Measurements from ENCODE around the gene RDH8.
A peak's percentile ranks its signal among the peaks of the same experiment; 100 is the strongest.

Gene RDH8

DNA sequence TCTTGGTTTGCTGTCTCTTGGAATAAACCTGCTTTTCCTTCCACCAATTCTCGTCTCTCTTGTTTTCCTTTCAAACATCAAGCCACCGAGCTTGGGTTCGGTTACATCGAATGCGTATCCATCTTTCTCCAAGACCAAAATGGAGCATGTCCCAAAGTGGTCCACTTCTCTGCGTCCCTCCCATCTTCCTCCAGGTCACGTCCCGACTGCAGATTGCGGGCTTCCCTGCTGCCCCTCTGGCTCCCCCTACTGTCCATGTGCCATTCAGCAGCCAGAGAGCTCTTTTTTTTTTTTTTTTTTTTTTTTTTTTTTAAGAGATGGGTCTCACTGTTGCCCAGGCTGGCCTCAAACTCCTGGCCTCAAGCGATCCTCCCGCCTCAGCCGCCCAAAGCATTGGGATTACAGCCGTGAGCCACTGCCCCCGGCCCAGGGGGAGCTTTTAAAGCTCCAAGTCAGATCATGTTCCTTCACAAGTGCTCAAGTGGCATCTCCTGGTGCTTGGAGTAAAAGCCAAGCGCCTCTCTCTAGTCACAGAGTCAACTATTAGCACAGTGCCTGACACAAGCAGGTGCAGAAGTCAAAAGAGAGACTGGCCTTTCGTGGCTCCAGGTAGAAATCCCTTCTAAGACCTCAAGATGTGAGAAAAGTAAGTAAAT is 13.0 kb upstream of the RDH8 start:
- DNase-seq, result peak; percentile 66
- Histone ChIP-seq H4K8ac (ENCODE audit: low read length) (no peak overlapping the region), H3K9ac (ENCODE audit: low read length) (no peak overlapping the region), H2BK5ac (ENCODE audit: low read depth, low read length, poor library complexity, severe bottlenecking) (no peak overlapping the region), H3K9me3 (ENCODE audit: control insufficient read depth, low read length) (no peaks in the 10 kb centered on the region), H4K91ac (ENCODE audit: low read length) (no peak overlapping the region), H2AFZ (ENCODE audit: low read depth, low read length) (no peak overlapping the region), H3K4me3 (ENCODE audit: insufficient read depth in 1 of 2, low read depth in 1 of 2, low read length in 2 of 2) (no peak overlapping the region), H3K79me1 (replicated peaks; ENCODE audit: low read length, poor library complexity, severe bottlenecking) (no peaks in the 10 kb centered on the region), H3K4ac (ENCODE audit: low read depth in 1 of 2, low read length in 2 of 2) (no peak overlapping the region), H2BK15ac (ENCODE audit: low read depth, poor library complexity, severe bottlenecking) (no peak overlapping the region), H2BK12ac (ENCODE audit: low read length in 2 of 2) (no peak overlapping the region), H2BK120ac (ENCODE audit: low read depth, low read length) (no peak overlapping the region), H3K4me1 (ENCODE audit: control insufficient read depth, insufficient read depth, low read depth, low read length) (no peaks in the 10 kb centered on the region), H3K23ac (ENCODE audit: low read length in 2 of 2) (no peak overlapping the region), H3K36me3 (ENCODE audit: control insufficient read depth in 1 of 2, insufficient read depth in 2 of 2, low read depth in 1 of 2, low read length in 2 of 2) (peaks cover 0 to 54% of the 10 kb centered on the region in 2 experiments), H3K27me3 (ENCODE audit: control insufficient read depth in 1 of 2, insufficient read depth in 1 of 2, low read length in 2 of 2) (peaks cover 0 to 12% of the 10 kb centered on the region in 2 experiments), H3K4me2 (ENCODE audit: low read length, poor library complexity, severe bottlenecking) (no peak overlapping the region), H2AK5ac (ENCODE audit: low read length, severe bottlenecking) (no peak overlapping the region), H3K14ac (ENCODE audit: low read length in 2 of 2) (no peak overlapping the region), H3K18ac (ENCODE audit: low read depth in 1 of 2, low read length in 2 of 2) (no peak overlapping the region), H3K27ac (ENCODE audit: low read length, poor library complexity, severe bottlenecking) (no peak overlapping the region)
- WGBS, result 22% methylated on average over 15 of the region's 16 CpGs

DNA sequence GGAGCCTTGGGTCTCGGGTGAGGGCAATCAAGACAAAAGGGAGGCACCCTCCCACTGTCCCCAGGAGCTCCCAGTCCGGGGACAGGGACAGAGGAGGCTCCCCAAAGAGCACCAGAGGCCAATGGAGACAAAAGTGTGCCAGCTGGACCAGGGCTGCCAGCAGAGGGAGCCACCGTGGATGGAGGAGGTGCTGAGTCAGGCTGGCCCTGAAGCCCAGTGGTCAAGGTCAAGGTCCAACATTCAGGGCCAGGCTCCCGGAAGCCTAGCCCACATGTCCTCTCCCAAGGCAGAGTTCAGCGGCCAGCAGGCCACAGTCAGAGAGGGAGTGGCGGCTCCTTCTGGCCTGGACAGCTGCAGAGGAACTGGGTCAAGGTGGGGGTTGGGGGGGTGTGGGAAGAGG is 11.4 kb upstream of the RDH8 start:
- H3K18ac ChIP-seq (ENCODE audit: low read depth in 1 of 2, low read length in 2 of 2), result no peak overlapping the region
- no peak overlapping the region for H2AFZ ChIP-seq (ENCODE audit: low read depth, low read length)
- 60% methylated on average over 6 of the region's 6 CpGs for WGBS
- peaks cover 0 to 41% of the 10 kb centered on the region in 2 experiments for H3K36me3 ChIP-seq (ENCODE audit: control insufficient read depth in 1 of 2, insufficient read depth in 2 of 2, low read depth in 1 of 2, low read length in 2 of 2)
- H3K9me3 ChIP-seq (ENCODE audit: control insufficient read depth, low read length), result no peaks in the 10 kb centered on the region
- no peak overlapping the region for H3K4me2 ChIP-seq (ENCODE audit: low read length, poor library complexity, severe bottlenecking)
- no peak overlapping the region for H2BK12ac ChIP-seq (ENCODE audit: low read length in 2 of 2)
- no peak overlapping the region for H2BK15ac ChIP-seq (ENCODE audit: low read depth, poor library complexity, severe bottlenecking)
- H2BK5ac ChIP-seq (ENCODE audit: low read depth, low read length, poor library complexity, severe bottlenecking), result no peak overlapping the region
- DNase-seq, result no peak
- H3K79me1 ChIP-seq (replicated peaks; ENCODE audit: low read length, poor library complexity, severe bottlenecking), result no peaks in the 10 kb centered on the region
- H3K4ac ChIP-seq (ENCODE audit: low read depth in 1 of 2, low read length in 2 of 2), result no peak overlapping the region
- H3K27me3 ChIP-seq (ENCODE audit: control insufficient read depth in 1 of 2, insufficient read depth in 1 of 2, low read length in 2 of 2), result peaks cover 0 to 12% of the 10 kb centered on the region in 2 experiments
- H4K8ac ChIP-seq (ENCODE audit: low read length), result no peak overlapping the region
- H4K91ac ChIP-seq (ENCODE audit: low read length), result no peak overlapping the region
- H3K14ac ChIP-seq (ENCODE audit: low read length in 2 of 2), result no peak overlapping the region
- no peak overlapping the region for H3K27ac ChIP-seq (ENCODE audit: low read length, poor library complexity, severe bottlenecking)
- no peak overlapping the region for H3K4me3 ChIP-seq (ENCODE audit: insufficient read depth in 1 of 2, low read depth in 1 of 2, low read length in 2 of 2)
- no peak overlapping the region for H3K23ac ChIP-seq (ENCODE audit: low read length in 2 of 2)
- H3K9ac ChIP-seq (ENCODE audit: low read length), result no peak overlapping the region
- no peaks in the 10 kb centered on the region for H3K4me1 ChIP-seq (ENCODE audit: control insufficient read depth, insufficient read depth, low read depth, low read length)
- no peak overlapping the region for H2AK5ac ChIP-seq (ENCODE audit: low read length, severe bottlenecking)
- no peak overlapping the region for H2BK120ac ChIP-seq (ENCODE audit: low read depth, low read length)

- Histone ChIP-seq H3K4me1 (ENCODE audit: control insufficient read depth, insufficient read depth, low read depth, low read length) (peaks cover under 1% of the 10 kb centered on the region), H3K27me3 (ENCODE audit: control insufficient read depth in 1 of 2, insufficient read depth in 1 of 2, low read length in 2 of 2) (peaks cover 0 to 2% of the 10 kb centered on the region in 2 experiments), H2BK5ac (ENCODE audit: low read depth, low read length, poor library complexity, severe bottlenecking) (no peak overlapping the region), H2BK120ac (ENCODE audit: low read depth, low read length) (no peak overlapping the region), H3K79me1 (replicated peaks; ENCODE audit: low read length, poor library complexity, severe bottlenecking) (no peaks in the 10 kb centered on the region), H3K36me3 (ENCODE audit: control insufficient read depth in 1 of 2, insufficient read depth in 2 of 2, low read depth in 1 of 2, low read length in 2 of 2) (peaks cover 0 to 28% of the 10 kb centered on the region in 2 experiments), H3K23ac (ENCODE audit: low read length in 2 of 2) (no peak overlapping the region), H3K9me3 (ENCODE audit: control insufficient read depth, low read length) (no peaks in the 10 kb centered on the region), H2AK5ac (ENCODE audit: low read length, severe bottlenecking) (no peak overlapping the region), H2BK15ac (ENCODE audit: low read depth, poor library complexity, severe bottlenecking) (no peak overlapping the region), H3K9ac (ENCODE audit: low read length) (no peak overlapping the region), H2BK12ac (ENCODE audit: low read length in 2 of 2) (no peak overlapping the region), H3K4ac (ENCODE audit: low read depth in 1 of 2, low read length in 2 of 2) (no peak overlapping the region), H4K8ac (ENCODE audit: low read length) (no peak overlapping the region), H3K4me3 (ENCODE audit: insufficient read depth in 1 of 2, low read depth in 1 of 2, low read length in 2 of 2) (no peak overlapping the region), H3K4me2 (ENCODE audit: low read length, poor library complexity, severe bottlenecking) (no peak overlapping the region), H3K18ac (ENCODE audit: low read depth in 1 of 2, low read length in 2 of 2) (no peak overlapping the region), H3K14ac (ENCODE audit: low read length in 2 of 2) (no peak overlapping the region), H3K27ac (ENCODE audit: low read length, poor library complexity, severe bottlenecking) (no peak overlapping the region), H4K91ac (ENCODE audit: low read length) (no peak overlapping the region), H2AFZ (ENCODE audit: low read depth, low read length) (no peak overlapping the region)
- 85% methylated on average over 6 of the region's 6 CpGs for WGBS
- DNase-seq, result no peak
Observed at GRCh38 chr19:10003271-10003670, 10.0 kb upstream of the RDH8 start.

- H3K4me3 ChIP-seq (ENCODE audit: insufficient read depth in 1 of 2, low read depth in 1 of 2, low read length in 2 of 2), result no peak overlapping the region
- no peak overlapping the region for H4K91ac ChIP-seq (ENCODE audit: low read length)
- H3K27me3 ChIP-seq (ENCODE audit: control insufficient read depth in 1 of 2, insufficient read depth in 1 of 2, low read length in 2 of 2), result peaks cover 0 to 11% of the 10 kb centered on the region in 2 experiments
- no peak overlapping the region for H3K23ac ChIP-seq (ENCODE audit: low read length in 2 of 2)
- H3K4ac ChIP-seq (ENCODE audit: low read depth in 1 of 2, low read length in 2 of 2), result no peak overlapping the region
- H2AK5ac ChIP-seq (ENCODE audit: low read length, severe bottlenecking), result no peak overlapping the region
- no peaks in the 10 kb centered on the region for H3K79me1 ChIP-seq (replicated peaks; ENCODE audit: low read length, poor library complexity, severe bottlenecking)
- H3K9me3 ChIP-seq (ENCODE audit: control insufficient read depth, low read length), result no peaks in the 10 kb centered on the region
- no peak overlapping the region for H3K27ac ChIP-seq (ENCODE audit: low read length, poor library complexity, severe bottlenecking)
- H2AFZ ChIP-seq (ENCODE audit: low read depth, low read length), result no peak overlapping the region
- WGBS, result 80% methylated on average over 5 of the region's 9 CpGs
- H3K4me1 ChIP-seq (ENCODE audit: control insufficient read depth, insufficient read depth, low read depth, low read length), result peaks cover 14% of the 10 kb centered on the region
- H2BK15ac ChIP-seq (ENCODE audit: low read depth, poor library complexity, severe bottlenecking), result no peak overlapping the region
- no peak for DNase-seq
- no peak overlapping the region for H2BK12ac ChIP-seq (ENCODE audit: low read length in 2 of 2)
- peak overlapping the region; percentile 46 for H4K8ac ChIP-seq (ENCODE audit: low read length)
- no peak overlapping the region for H3K18ac ChIP-seq (ENCODE audit: low read depth in 1 of 2, low read length in 2 of 2)
- H2BK120ac ChIP-seq (ENCODE audit: low read depth, low read length), result no peak overlapping the region
- peaks cover 0 to 26% of the 10 kb centered on the region in 2 experiments for H3K36me3 ChIP-seq (ENCODE audit: control insufficient read depth in 1 of 2, insufficient read depth in 2 of 2, low read depth in 1 of 2, low read length in 2 of 2)
- no peak overlapping the region for H3K4me2 ChIP-seq (ENCODE audit: low read length, poor library complexity, severe bottlenecking)
- no peak overlapping the region for H3K14ac ChIP-seq (ENCODE audit: low read length in 2 of 2)
- no peak overlapping the region for H2BK5ac ChIP-seq (ENCODE audit: low read depth, low read length, poor library complexity, severe bottlenecking)
- H3K9ac ChIP-seq (ENCODE audit: low read length), result no peak overlapping the region
Observed at GRCh38 chr19:10004617-10005016, 8.7 kb upstream of the RDH8 start.

All from mesenchymal stem cell (in vitro differentiated cells and primary cell).